HEK293T (cell line): ENCODE data around the gene FUT7.

Experiments
- ARNT ChIP-seq: fragments of 450-650 bp; IDR thresholded peaks from 2 replicates; pipeline ENCODE4 v1.6.1; 2017; ENCODE audit warnings: mild to moderate bottlenecking
- BHLHE40 ChIP-seq: fragments of 450-650 bp; IDR thresholded peaks from 2 replicates; pipeline ENCODE4 v1.6.1; 2016; ENCODE audit warnings: mild to moderate bottlenecking, moderate library complexity, borderline replicate concordance
- FOXA1 ChIP-seq: fragments of 450-650 bp; IDR thresholded peaks from 2 replicates; pipeline ENCODE4 v1.6.1; 2016; ENCODE audit warnings: mild to moderate bottlenecking
- FOXK2 ChIP-seq: fragments of 450-650 bp; IDR thresholded peaks from 2 replicates; pipeline ENCODE4 v1.6.1; 2016; ENCODE audit warnings: mild to moderate bottlenecking
- FOXM1 ChIP-seq: fragments of 450-650 bp; IDR thresholded peaks from 2 replicates; pipeline ENCODE4 v1.6.1; 2017; ENCODE audit warnings: mild to moderate bottlenecking, borderline replicate concordance
- HDGF ChIP-seq: fragments of 450-650 bp; IDR thresholded peaks from 2 replicates; pipeline ENCODE4 v1.6.1; 2017; ENCODE audit warnings: antibody characterized with exemption, borderline replicate concordance
- L3MBTL2 ChIP-seq: fragments of 450-650 bp; conservative IDR thresholded peaks from 2 replicates; pipeline ENCODE4 v1.6.1; 2016; ENCODE audit warnings: mild to moderate bottlenecking
- LEF1 ChIP-seq: fragments of 450-650 bp; IDR thresholded peaks from 2 replicates; pipeline ENCODE4 v1.6.1; 2017; ENCODE audit warnings: mild to moderate bottlenecking, borderline replicate concordance
- NFRKB ChIP-seq: fragments of 450-650 bp; IDR thresholded peaks from 2 replicates; pipeline ENCODE4 v1.6.1; 2016; ENCODE audit warnings: mild to moderate bottlenecking, moderate library complexity
- PKNOX1 ChIP-seq: fragments of 450-650 bp; IDR thresholded peaks from 2 replicates; pipeline ENCODE4 v1.6.1; 2016
- SP1 ChIP-seq: fragments of 450-650 bp; IDR thresholded peaks from 2 replicates; pipeline ENCODE4 v1.6.1; 2017
- SUZ12 ChIP-seq: fragments of 450-650 bp; IDR thresholded peaks from 2 replicates; pipeline ENCODE4 v1.6.1; 2016; ENCODE audit warnings: mild to moderate bottlenecking
- TARDBP ChIP-seq: fragments of 450-650 bp; IDR thresholded peaks from 2 replicates; pipeline ENCODE4 v1.6.1; 2016
- ZNF384 ChIP-seq: fragments of 450-650 bp; IDR thresholded peaks from 2 replicates; pipeline ENCODE4 v1.6.1; 2016

GRCh38 chr9:137042751-137043727 is 11.2 kb upstream of the FUT7 start:
- no peak for TF ChIP-seq SP1
- TF ChIP-seq SUZ12 = no peak
- TF ChIP-seq FOXK2 = no peak
- TF ChIP-seq TARDBP = no peak
- no peak for TF ChIP-seq LEF1
- TF ChIP-seq BHLHE40 = no peak
- no peak for TF ChIP-seq FOXM1
- no peak for TF ChIP-seq FOXA1
- no peak for TF ChIP-seq HDGF
- TF ChIP-seq PKNOX1 = no peak
- no peak for TF ChIP-seq L3MBTL2
- TF ChIP-seq NFRKB = no peak
- no peak for TF ChIP-seq ZNF384
- no peak for TF ChIP-seq ARNT
